ENCODE measurements around the gene SSBP1. TPM values are rescaled to one million over a fixed set of nuclear protein-coding genes. Genes with fewer than 3 reads are reported as not detected.

The SSBP1 gene
- total and polyA plus RNA-seq, 2 experiments from 2014 or later: 283 to 1,006 TPM

GRCh38 chr7:141709749-141710148, 28.4 kb upstream of the SSBP1 start:
- Histone ChIP-seq H3K27me3 (ENCODE audit: insufficient read depth) (no peaks in the 10 kb centered on the region; the same call in 1 of the 2 replicates), H3K27ac (ENCODE audit: low read depth) (no peak overlapping the region), H3K4me3 (no peak overlapping the region), H4K20me1 (replicated peaks; ENCODE audit: insufficient read depth) (no peaks in the 10 kb centered on the region), H3K36me3 (ENCODE audit: insufficient read depth) (no peaks in the 10 kb centered on the region), H3K4me2 (no peak overlapping the region), H3F3A (replicated peaks; ENCODE audit: low read depth) (no peaks in the 10 kb centered on the region), H2AFZ (no peak overlapping the region; the same call in 1 of the 2 replicates), H3K9me2 (ENCODE audit: insufficient read depth) (no peaks in the 10 kb centered on the region), H3K79me2 (replicated peaks; ENCODE audit: insufficient read depth) (no peaks in the 10 kb centered on the region), H3K4me1 (ENCODE audit: insufficient read depth) (peaks cover 34% of the 10 kb centered on the region)
- Mint-ChIP-seq H3K4me1 (peaks cover 52% of the 10 kb centered on the region), H3K4me3 (no peak overlapping the region), H3K36me3 (ENCODE audit: low read depth) (no peaks in the 10 kb centered on the region), H3K27ac (no peak overlapping the region), H3K9me3 (no peaks in the 10 kb centered on the region), H3K27me3 (ENCODE audit: insufficient read depth, low read depth, poor library complexity) (peaks cover 8% of the 10 kb centered on the region)
- ATAC-seq: no peak
- DNase-seq (ENCODE audit: low spot score): no peak
- TF ChIP-seq POLR2AphosphoS5 (IDR thresholded peaks at IDR 0.05; ENCODE audit: low read depth): no peak
- TF ChIP-seq ETS1 (IDR thresholded peaks at IDR 0.05): no peak
- TF ChIP-seq ZNF114 (CRISPR knock-in tag; IDR thresholded peaks at IDR 0.05): no peak
- TF ChIP-seq NANOG (IDR thresholded peaks at IDR 0.05; ENCODE audit: borderline replicate concordance): no peak
- no peak for TF ChIP-seq EZH2phosphoT487 (IDR thresholded peaks at IDR 0.05; ENCODE audit: unreplicated experiment)
- TF ChIP-seq ZNF462 (CRISPR knock-in tag; IDR thresholded peaks at IDR 0.05): no peak
- no peak for TF ChIP-seq CTCF (conservative IDR thresholded peaks at IDR 0.05; ENCODE audit: low read depth in 2 of 2)
- TF ChIP-seq REST (IDR thresholded peaks at IDR 0.05; ENCODE audit: unreplicated experiment): no peak
- TF ChIP-seq JUNB (IDR thresholded peaks at IDR 0.05; ENCODE audit: unreplicated experiment): no peak
- TF ChIP-seq CREB1 (CRISPR knock-in tag; IDR thresholded peaks at IDR 0.05; ENCODE audit: low read depth): no peak
- TF ChIP-seq ZNF331 (CRISPR knock-in tag; IDR thresholded peaks at IDR 0.05; ENCODE audit: low read depth): no peak
- TF ChIP-seq STAT1 (IDR thresholded peaks at IDR 0.05; ENCODE audit: unreplicated experiment): no peak
- no peak for TF ChIP-seq EZH2 (IDR thresholded peaks at IDR 0.05; ENCODE audit: low read depth, unreplicated experiment)
